SIG-M5 (cell line): ENCODE measurements around the gene CCNJ.
A peak's percentile ranks its signal among the peaks of the same experiment; 100 is the strongest.
"Not testable (repeated sequence)": the region's sequence is repeated elsewhere in the genome, so short reads cannot be mapped to it uniquely, and the experiment has no call there.

ENCODE experiments used
- DNase-seq: peaks from one replicate; lab custom pipeline; 2025; lab: John Stamatoyannopoulos, UW

Gene CCNJ

GRCh38 chr10:96043033-96043892 lies at the start of gene CCNJ:
TSS of gene CCNJ (plus strand) at chr10:96043583. CDS start at chr10:96044394, 811 bp downstream.
- DNase-seq: peak; percentile 6

GRCh38 chr10:95994376-95994775 lies 49.0 kb upstream of the CCNJ start:
- not testable (repeated sequence) for DNase-seq

GRCh38 chr10:95998255-95998784 lies 45.1 kb upstream of the CCNJ start:
- no peak for DNase-seq

GRCh38 chr10:96013956-96014355 lies 29.4 kb upstream of the CCNJ start:
- DNase-seq: no peak

GRCh38 chr10:96014473-96015102 lies 28.8 kb upstream of the CCNJ start:
- no peak for DNase-seq

- DNase-seq: no peak
These were observed 26.1 kb upstream of the CCNJ start for GRCh38 chr10:96017191-96017687.

GRCh38 chr10:96021332-96021731 lies 22.1 kb upstream of the CCNJ start:
- no peak for DNase-seq

- no peak for DNase-seq
These were observed 20.6 kb upstream of the CCNJ start for GRCh38 chr10:96022739-96023138.

- DNase-seq: no peak
These were observed 20.2 kb upstream of the CCNJ start for GRCh38 chr10:96023168-96023567.

- no peak for DNase-seq
These were observed 17.8 kb upstream of the CCNJ start for GRCh38 chr10:96025566-96025965.

- no peak for DNase-seq
These were observed 8.8 kb upstream of the CCNJ start for GRCh38 chr10:96034625-96035024.

GRCh38 chr10:96038476-96039387 lies 4.7 kb upstream of the CCNJ start:
- DNase-seq: no peak

GRCh38 chr10:96041146-96041545 lies 2.2 kb upstream of the CCNJ start:
- DNase-seq: no peak

- no peak for DNase-seq
These were observed 721 bp downstream of the CCNJ start for GRCh38 chr10:96043893-96044715.

GRCh38 chr10:96044736-96045135 lies 1.4 kb downstream of the CCNJ start:
- DNase-seq: peak; percentile 49

GRCh38 chr10:96046546-96046945 lies 3.2 kb downstream of the CCNJ start:
- DNase-seq: no peak

- DNase-seq: no peak
These were observed 3.7 kb downstream of the CCNJ start for GRCh38 chr10:96047004-96047649.

GRCh38 chr10:96047925-96048324 lies 4.5 kb downstream of the CCNJ start:
- not testable (repeated sequence) for DNase-seq

GRCh38 chr10:96049340-96049739 lies 6.0 kb downstream of the CCNJ start:
- no peak for DNase-seq

- no peak for DNase-seq
These were observed 10.6 kb downstream of the CCNJ start for GRCh38 chr10:96053985-96054384.
